Measurements from ENCODE around the gene SORCS1.

SORCS1 gene

GRCh38 chr10:106874604-106874889, 290.0 kb downstream of the SORCS1 start:
- no peaks in the 10 kb centered on the region for H3K27me3 ChIP-seq (ENCODE audit: control insufficient read depth in 1 of 2, insufficient read depth in 2 of 2, low read length in 2 of 2)
- H3K9ac ChIP-seq (ENCODE audit: low read depth in 1 of 2, low read length in 2 of 2): no peak overlapping the region
- no peaks in the 10 kb centered on the region for H3K9me3 ChIP-seq (ENCODE audit: control insufficient read depth in 1 of 2, low read length in 2 of 2)

GRCh38 chr10:106873770-106874603, 290.5 kb downstream of the SORCS1 start:
- no peaks in the 10 kb centered on the region for H3K27me3 ChIP-seq (ENCODE audit: control insufficient read depth in 1 of 2, insufficient read depth in 2 of 2, low read length in 2 of 2)
- no peaks in the 10 kb centered on the region for H3K36me3 ChIP-seq (ENCODE audit: control insufficient read depth in 1 of 2, insufficient read depth in 2 of 2, low read length in 2 of 2)
- H3K4me1 ChIP-seq (ENCODE audit: control insufficient read depth in 1 of 2, insufficient read depth in 2 of 2, low read length in 2 of 2): no peaks in the 10 kb centered on the region
- no peak overlapping the region for H3K4me3 ChIP-seq (ENCODE audit: low read depth in 1 of 2, low read length in 2 of 2)
- H3K9me3 ChIP-seq (ENCODE audit: control insufficient read depth in 1 of 2, low read length in 2 of 2): no peaks in the 10 kb centered on the region
- no peak overlapping the region for H3K9ac ChIP-seq (ENCODE audit: low read depth in 1 of 2, low read length in 2 of 2)
- H3K27ac ChIP-seq (ENCODE audit: low read depth, low read length): no peak overlapping the region

More at GRCh38 chr10:106874604-106874889, 290.0 kb downstream of the SORCS1 start:
- no peak overlapping the region for H3K27ac ChIP-seq (ENCODE audit: low read depth, low read length)
- H3K4me3 ChIP-seq (ENCODE audit: low read depth in 1 of 2, low read length in 2 of 2): no peak overlapping the region
- H3K36me3 ChIP-seq (ENCODE audit: control insufficient read depth in 1 of 2, insufficient read depth in 2 of 2, low read length in 2 of 2): no peaks in the 10 kb centered on the region
- no peaks in the 10 kb centered on the region for H3K4me1 ChIP-seq (ENCODE audit: control insufficient read depth in 1 of 2, insufficient read depth in 2 of 2, low read length in 2 of 2)

- Histone ChIP-seq H3K4me3 (ENCODE audit: low read depth in 1 of 2, low read length in 2 of 2) (no peak overlapping the region), H3K9ac (ENCODE audit: low read depth in 1 of 2, low read length in 2 of 2) (no peak overlapping the region), H3K36me3 (ENCODE audit: control insufficient read depth in 1 of 2, insufficient read depth in 2 of 2, low read length in 2 of 2) (no peaks in the 10 kb centered on the region), H3K4me1 (ENCODE audit: control insufficient read depth in 1 of 2, insufficient read depth in 2 of 2, low read length in 2 of 2) (no peaks in the 10 kb centered on the region), H3K9me3 (ENCODE audit: control insufficient read depth in 1 of 2, low read length in 2 of 2) (no peaks in the 10 kb centered on the region), H3K27me3 (ENCODE audit: control insufficient read depth in 1 of 2, insufficient read depth in 2 of 2, low read length in 2 of 2) (no peaks in the 10 kb centered on the region), H3K27ac (ENCODE audit: low read depth, low read length) (no peak overlapping the region)
These were observed 292.3 kb downstream of the SORCS1 start for GRCh38 chr10:106872176-106872575.

GRCh38 chr10:106866244-106866845, 298.2 kb downstream of the SORCS1 start:
- Histone ChIP-seq H3K36me3 (ENCODE audit: control insufficient read depth in 1 of 2, insufficient read depth in 2 of 2, low read length in 2 of 2) (no peaks in the 10 kb centered on the region), H3K9me3 (ENCODE audit: control insufficient read depth in 1 of 2, low read length in 2 of 2) (no peaks in the 10 kb centered on the region), H3K4me1 (ENCODE audit: control insufficient read depth in 1 of 2, insufficient read depth in 2 of 2, low read length in 2 of 2) (no peaks in the 10 kb centered on the region), H3K9ac (ENCODE audit: low read depth in 1 of 2, low read length in 2 of 2) (no peak overlapping the region), H3K27me3 (ENCODE audit: control insufficient read depth in 1 of 2, insufficient read depth in 2 of 2, low read length in 2 of 2) (no peaks in the 10 kb centered on the region), H3K4me3 (ENCODE audit: low read depth in 1 of 2, low read length in 2 of 2) (no peak overlapping the region), H3K27ac (ENCODE audit: low read depth, low read length) (no peak overlapping the region)

GRCh38 chr10:106864031-106864430, 300.5 kb downstream of the SORCS1 start:
- Histone ChIP-seq H3K36me3 (ENCODE audit: control insufficient read depth in 1 of 2, insufficient read depth in 2 of 2, low read length in 2 of 2) (no peaks in the 10 kb centered on the region), H3K27me3 (ENCODE audit: control insufficient read depth in 1 of 2, insufficient read depth in 2 of 2, low read length in 2 of 2) (no peaks in the 10 kb centered on the region), H3K4me1 (ENCODE audit: control insufficient read depth in 1 of 2, insufficient read depth in 2 of 2, low read length in 2 of 2) (no peaks in the 10 kb centered on the region), H3K9ac (ENCODE audit: low read depth in 1 of 2, low read length in 2 of 2) (no peak overlapping the region), H3K9me3 (ENCODE audit: control insufficient read depth in 1 of 2, low read length in 2 of 2) (no peaks in the 10 kb centered on the region), H3K27ac (ENCODE audit: low read depth, low read length) (no peak overlapping the region), H3K4me3 (ENCODE audit: low read depth in 1 of 2, low read length in 2 of 2) (no peak overlapping the region)

- Histone ChIP-seq H3K4me3 (ENCODE audit: low read depth in 1 of 2, low read length in 2 of 2) (no peak overlapping the region), H3K36me3 (ENCODE audit: control insufficient read depth in 1 of 2, insufficient read depth in 2 of 2, low read length in 2 of 2) (no peaks in the 10 kb centered on the region), H3K9me3 (ENCODE audit: control insufficient read depth in 1 of 2, low read length in 2 of 2) (no peaks in the 10 kb centered on the region), H3K27me3 (ENCODE audit: control insufficient read depth in 1 of 2, insufficient read depth in 2 of 2, low read length in 2 of 2) (no peaks in the 10 kb centered on the region), H3K27ac (ENCODE audit: low read depth, low read length) (no peak overlapping the region), H3K9ac (ENCODE audit: low read depth in 1 of 2, low read length in 2 of 2) (no peak overlapping the region), H3K4me1 (ENCODE audit: control insufficient read depth in 1 of 2, insufficient read depth in 2 of 2, low read length in 2 of 2) (no peaks in the 10 kb centered on the region)
These were observed 301.0 kb downstream of the SORCS1 start for GRCh38 chr10:106863549-106863948.

GRCh38 chr10:106859892-106860652, 304.4 kb downstream of the SORCS1 start:
- Histone ChIP-seq H3K4me1 (ENCODE audit: control insufficient read depth in 1 of 2, insufficient read depth in 2 of 2, low read length in 2 of 2) (no peaks in the 10 kb centered on the region), H3K4me3 (ENCODE audit: low read depth in 1 of 2, low read length in 2 of 2) (no peak overlapping the region), H3K9me3 (ENCODE audit: control insufficient read depth in 1 of 2, low read length in 2 of 2) (no peaks in the 10 kb centered on the region), H3K27me3 (ENCODE audit: control insufficient read depth in 1 of 2, insufficient read depth in 2 of 2, low read length in 2 of 2) (no peaks in the 10 kb centered on the region), H3K27ac (ENCODE audit: low read depth, low read length) (no peak overlapping the region), H3K9ac (ENCODE audit: low read depth in 1 of 2, low read length in 2 of 2) (no peak overlapping the region), H3K36me3 (ENCODE audit: control insufficient read depth in 1 of 2, insufficient read depth in 2 of 2, low read length in 2 of 2) (no peaks in the 10 kb centered on the region)

GRCh38 chr10:106857728-106858127, 306.8 kb downstream of the SORCS1 start:
- H3K4me1 ChIP-seq (ENCODE audit: control insufficient read depth in 1 of 2, insufficient read depth in 2 of 2, low read length in 2 of 2): no peaks in the 10 kb centered on the region
- H3K27me3 ChIP-seq (ENCODE audit: control insufficient read depth in 1 of 2, insufficient read depth in 2 of 2, low read length in 2 of 2): no peaks in the 10 kb centered on the region
- H3K27ac ChIP-seq (ENCODE audit: low read depth, low read length): no peak overlapping the region
- H3K9ac ChIP-seq (ENCODE audit: low read depth in 1 of 2, low read length in 2 of 2): no peak overlapping the region
- H3K9me3 ChIP-seq (ENCODE audit: control insufficient read depth in 1 of 2, low read length in 2 of 2): no peaks in the 10 kb centered on the region
- no peak overlapping the region for H3K4me3 ChIP-seq (ENCODE audit: low read depth in 1 of 2, low read length in 2 of 2)
- H3K36me3 ChIP-seq (ENCODE audit: control insufficient read depth in 1 of 2, insufficient read depth in 2 of 2, low read length in 2 of 2): no peaks in the 10 kb centered on the region

GRCh38 chr10:106857213-106857612, 307.3 kb downstream of the SORCS1 start:
- Histone ChIP-seq H3K36me3 (ENCODE audit: control insufficient read depth in 1 of 2, insufficient read depth in 2 of 2, low read length in 2 of 2) (no peaks in the 10 kb centered on the region), H3K27me3 (ENCODE audit: control insufficient read depth in 1 of 2, insufficient read depth in 2 of 2, low read length in 2 of 2) (no peaks in the 10 kb centered on the region), H3K27ac (ENCODE audit: low read depth, low read length) (no peak overlapping the region), H3K4me1 (ENCODE audit: control insufficient read depth in 1 of 2, insufficient read depth in 2 of 2, low read length in 2 of 2) (no peaks in the 10 kb centered on the region), H3K9me3 (ENCODE audit: control insufficient read depth in 1 of 2, low read length in 2 of 2) (no peaks in the 10 kb centered on the region), H3K9ac (ENCODE audit: low read depth in 1 of 2, low read length in 2 of 2) (no peak overlapping the region), H3K4me3 (ENCODE audit: low read depth in 1 of 2, low read length in 2 of 2) (no peak overlapping the region)

- no peaks in the 10 kb centered on the region for H3K36me3 ChIP-seq (ENCODE audit: control insufficient read depth in 1 of 2, insufficient read depth in 2 of 2, low read length in 2 of 2)
- no peak overlapping the region for H3K9ac ChIP-seq (ENCODE audit: low read depth in 1 of 2, low read length in 2 of 2)
- H3K9me3 ChIP-seq (ENCODE audit: control insufficient read depth in 1 of 2, low read length in 2 of 2): peaks cover 0 to 2% of the 10 kb centered on the region in 2 donors
- no peak overlapping the region for H3K4me3 ChIP-seq (ENCODE audit: low read depth in 1 of 2, low read length in 2 of 2)
- no peaks in the 10 kb centered on the region for H3K4me1 ChIP-seq (ENCODE audit: control insufficient read depth in 1 of 2, insufficient read depth in 2 of 2, low read length in 2 of 2)
- no peaks in the 10 kb centered on the region for H3K27me3 ChIP-seq (ENCODE audit: control insufficient read depth in 1 of 2, insufficient read depth in 2 of 2, low read length in 2 of 2)
- no peak overlapping the region for H3K27ac ChIP-seq (ENCODE audit: low read depth, low read length)
These were observed 327.4 kb downstream of the SORCS1 start for GRCh38 chr10:106836933-106837663.
